ENCODE data around the gene PLEKHH2.
"Not testable (repeated sequence)": the region's sequence is repeated elsewhere in the genome, so short reads cannot be mapped to it uniquely, and the experiment has no call there.

DNA sequence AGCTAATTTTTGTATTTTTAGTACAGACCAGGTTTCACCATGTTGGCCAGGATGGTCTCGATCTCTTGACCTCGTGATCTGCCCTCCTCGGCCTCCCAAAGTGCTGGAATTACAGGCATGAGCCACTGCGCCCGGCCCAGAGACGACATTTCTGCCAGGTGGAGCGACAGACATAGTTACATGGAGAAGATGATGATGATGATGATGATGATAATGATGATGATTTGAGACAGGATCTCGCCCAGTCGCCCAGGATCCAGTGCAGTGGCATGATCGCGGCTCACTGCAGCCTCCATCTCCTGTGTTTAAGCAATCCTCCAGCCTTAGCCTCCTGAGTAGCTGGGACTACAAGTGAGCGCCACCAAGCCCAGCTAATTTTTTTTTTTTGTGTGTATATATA, 907 bp upstream of the PLEKHH2 start:
- not testable (repeated sequence) for TF ChIP-seq ZFP3 (CRISPR knock-in tag; IDR thresholded peaks at IDR 0.05); ARNTL (CRISPR knock-in tag; IDR thresholded peaks at IDR 0.05; ENCODE audit: borderline replicate concordance, low read depth); ZNF8 (CRISPR knock-in tag; IDR thresholded peaks at IDR 0.05); PPARA (CRISPR knock-in tag; IDR thresholded peaks at IDR 0.05; ENCODE audit: borderline replicate concordance); ZFP30 (CRISPR knock-in tag; IDR thresholded peaks at IDR 0.05); ZNF565 (CRISPR knock-in tag; conservative IDR thresholded peaks at IDR 0.05; ENCODE audit: low read depth); SNAI2 (CRISPR knock-in tag; IDR thresholded peaks at IDR 0.05); ZC3H10 (CRISPR knock-in tag; IDR thresholded peaks at IDR 0.05); ZNF70 (CRISPR knock-in tag; IDR thresholded peaks at IDR 0.05); RARB (CRISPR knock-in tag; IDR thresholded peaks at IDR 0.05)
- TF ChIP-seq, protein P1, sequence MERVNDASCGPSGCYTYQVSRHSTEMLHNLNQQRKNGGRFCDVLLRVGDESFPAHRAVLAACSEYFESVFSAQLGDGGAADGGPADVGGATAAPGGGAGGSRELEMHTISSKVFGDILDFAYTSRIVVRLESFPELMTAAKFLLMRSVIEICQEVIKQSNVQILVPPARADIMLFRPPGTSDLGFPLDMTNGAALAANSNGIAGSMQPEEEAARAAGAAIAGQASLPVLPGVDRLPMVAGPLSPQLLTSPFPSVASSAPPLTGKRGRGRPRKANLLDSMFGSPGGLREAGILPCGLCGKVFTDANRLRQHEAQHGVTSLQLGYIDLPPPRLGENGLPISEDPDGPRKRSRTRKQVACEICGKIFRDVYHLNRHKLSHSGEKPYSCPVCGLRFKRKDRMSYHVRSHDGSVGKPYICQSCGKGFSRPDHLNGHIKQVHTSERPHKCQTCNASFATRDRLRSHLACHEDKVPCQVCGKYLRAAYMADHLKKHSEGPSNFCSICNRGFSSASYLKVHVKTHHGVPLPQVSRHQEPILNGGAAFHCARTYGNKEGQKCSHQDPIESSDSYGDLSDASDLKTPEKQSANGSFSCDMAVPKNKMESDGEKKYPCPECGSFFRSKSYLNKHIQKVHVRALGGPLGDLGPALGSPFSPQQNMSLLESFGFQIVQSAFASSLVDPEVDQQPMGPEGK (CRISPR knock-in tag; IDR thresholded peaks at IDR 0.05; ENCODE audit: borderline replicate concordance), result not testable (repeated sequence)
- TF ChIP-seq, protein P2, sequence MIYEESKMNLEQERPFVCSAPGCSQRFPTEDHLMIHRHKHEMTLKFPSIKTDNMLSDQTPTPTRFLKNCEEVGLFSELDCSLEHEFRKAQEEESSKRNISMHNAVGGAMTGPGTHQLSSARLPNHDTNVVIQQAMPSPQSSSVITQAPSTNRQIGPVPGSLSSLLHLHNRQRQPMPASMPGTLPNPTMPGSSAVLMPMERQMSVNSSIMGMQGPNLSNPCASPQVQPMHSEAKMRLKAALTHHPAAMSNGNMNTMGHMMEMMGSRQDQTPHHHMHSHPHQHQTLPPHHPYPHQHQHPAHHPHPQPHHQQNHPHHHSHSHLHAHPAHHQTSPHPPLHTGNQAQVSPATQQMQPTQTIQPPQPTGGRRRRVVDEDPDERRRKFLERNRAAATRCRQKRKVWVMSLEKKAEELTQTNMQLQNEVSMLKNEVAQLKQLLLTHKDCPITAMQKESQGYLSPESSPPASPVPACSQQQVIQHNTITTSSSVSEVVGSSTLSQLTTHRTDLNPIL (CRISPR knock-in tag; IDR thresholded peaks at IDR 0.05; ENCODE audit: low read depth), result not testable (repeated sequence)
- TF ChIP-seq, protein P3, sequence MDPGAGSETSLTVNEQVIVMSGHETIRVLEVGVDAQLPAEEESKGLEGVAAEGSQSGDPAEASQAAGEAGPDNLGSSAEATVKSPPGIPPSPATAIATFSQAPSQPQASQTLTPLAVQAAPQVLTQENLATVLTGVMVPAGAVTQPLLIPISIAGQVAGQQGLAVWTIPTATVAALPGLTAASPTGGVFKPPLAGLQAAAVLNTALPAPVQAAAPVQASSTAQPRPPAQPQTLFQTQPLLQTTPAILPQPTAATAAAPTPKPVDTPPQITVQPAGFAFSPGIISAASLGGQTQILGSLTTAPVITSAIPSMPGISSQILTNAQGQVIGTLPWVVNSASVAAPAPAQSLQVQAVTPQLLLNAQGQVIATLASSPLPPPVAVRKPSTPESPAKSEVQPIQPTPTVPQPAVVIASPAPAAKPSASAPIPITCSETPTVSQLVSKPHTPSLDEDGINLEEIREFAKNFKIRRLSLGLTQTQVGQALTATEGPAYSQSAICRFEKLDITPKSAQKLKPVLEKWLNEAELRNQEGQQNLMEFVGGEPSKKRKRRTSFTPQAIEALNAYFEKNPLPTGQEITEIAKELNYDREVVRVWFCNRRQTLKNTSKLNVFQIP (CRISPR knock-in tag; IDR thresholded peaks at IDR 0.05; ENCODE audit: borderline replicate concordance, low read depth), result not testable (repeated sequence)

Measured in SK-N-SH treated with all-trans-retinoic acid at 6 μM for 48 hours (cell line).